ELF-1 (cell line): ENCODE measurements around the gene CHSY3.

ENCODE experiments used
- DNase-seq: peaks from one replicate; pipeline ENCODE4 v3.0.0-alpha.2; 2016; ENCODE audit warnings: low read depth, low spot score

The CHSY3 gene

GRCh38 chr5:129945774-129946270, 41.6 kb downstream of the CHSY3 start:
- DNase-seq = no peak

- no peak for DNase-seq
Measured at GRCh38 chr5:129951039-129951438, 46.8 kb downstream of the CHSY3 start.

- DNase-seq = no peak
Measured at GRCh38 chr5:129958581-129958980, 54.3 kb downstream of the CHSY3 start.

GRCh38 chr5:129960831-129961230, 56.6 kb downstream of the CHSY3 start:
- DNase-seq = no peak

- DNase-seq = no peak
Measured at GRCh38 chr5:129962506-129962905, 58.2 kb downstream of the CHSY3 start.

GRCh38 chr5:129963359-129963758, 59.1 kb downstream of the CHSY3 start:
- no peak for DNase-seq

GRCh38 chr5:129966071-129966470, 61.8 kb downstream of the CHSY3 start:
- no peak for DNase-seq

- DNase-seq = no peak
Measured at GRCh38 chr5:129971714-129972113, 67.4 kb downstream of the CHSY3 start.

GRCh38 chr5:129972465-129973141, 68.3 kb downstream of the CHSY3 start:
- DNase-seq = no peak

- DNase-seq = peak; percentile 1
Measured at GRCh38 chr5:129973716-129974426, 69.6 kb downstream of the CHSY3 start.

GRCh38 chr5:129977810-129978209, 73.5 kb downstream of the CHSY3 start:
- DNase-seq = no peak

GRCh38 chr5:129978270-129978669, 74.0 kb downstream of the CHSY3 start:
- no peak for DNase-seq

GRCh38 chr5:129988453-129988852, 84.2 kb downstream of the CHSY3 start:
- no peak for DNase-seq

- DNase-seq = no peak
Measured at GRCh38 chr5:129991780-129992179, 87.5 kb downstream of the CHSY3 start.

- DNase-seq = no peak
Measured at GRCh38 chr5:129996896-129997295, 92.6 kb downstream of the CHSY3 start.

- no peak for DNase-seq
Measured at GRCh38 chr5:130000460-130000859, 96.2 kb downstream of the CHSY3 start.

GRCh38 chr5:130002183-130002582, 97.9 kb downstream of the CHSY3 start:
- DNase-seq = no peak

GRCh38 chr5:130002876-130003275, 98.6 kb downstream of the CHSY3 start:
- DNase-seq = no peak

- DNase-seq = no peak
Measured at GRCh38 chr5:130011986-130012385, 107.7 kb downstream of the CHSY3 start.

- peak; percentile 14 for DNase-seq
Measured at GRCh38 chr5:130017173-130017572, 112.9 kb downstream of the CHSY3 start.

GRCh38 chr5:130018641-130019040, 114.4 kb downstream of the CHSY3 start:
- no peak for DNase-seq

GRCh38 chr5:130021000-130021399, 116.7 kb downstream of the CHSY3 start:
- no peak for DNase-seq

GRCh38 chr5:130021876-130022275, 117.6 kb downstream of the CHSY3 start:
- DNase-seq = no peak
